ENCODE data around the gene KDM4B. TPM values are rescaled to one million over a fixed set of nuclear protein-coding genes. Genes with fewer than 3 reads are reported as not detected.

KDM4B gene
- total and polyA plus RNA-seq, 2 of the 8 experiments (the other 6 are each of a cell fraction or from before 2014, with no cell fraction given): 12.0 to 31.9 TPM

- no peak overlapping the region for H3K18ac ChIP-seq (ENCODE audit: extremely low read depth, low read length)
- no peak overlapping the region for H3K23ac ChIP-seq (ENCODE audit: insufficient read length)
- H3K4me1 ChIP-seq (replicated peaks in 1 of 4; ENCODE audit: control insufficient read depth in 3 of 4, insufficient read depth in 4 of 4, low read length in 3 of 4): peaks cover 0 to 9% (median 3%) of the 10 kb centered on the region in 4 experiments; a peak in 3 of 7 replicates
- H4K20me1 ChIP-seq (replicated peaks in 1 of 2; ENCODE audit: control insufficient read depth in 1 of 2, insufficient read depth in 2 of 2, low read length in 2 of 2): peaks cover 12 to 17% of the 10 kb centered on the region in 2 experiments
- no peak overlapping the region for H2AFZ ChIP-seq (ENCODE audit: low read length)
- ChIA-PET CTCF (ENCODE audit: partially characterized antibody) (interaction anchor here (0.8 to 7.9 kb wide), 3 partner anchors 7 to 98 kb away, joined by 3 to 51 read pairs (median 13); no protein-coding TSS in a partner anchor), POLR2A (ENCODE audit: partially characterized antibody) (no interaction called here)
- H4K91ac ChIP-seq (replicated peaks; ENCODE audit: insufficient read length, low read length): no peak overlapping the region
- H3K27ac ChIP-seq (ENCODE audit: low read depth, low read length): no peak overlapping the region
- peaks cover 4% of the 10 kb centered on the region for H3K79me1 ChIP-seq (ENCODE audit: low read depth, low read length)
- no peaks in the 10 kb centered on the region for H3K23me2 ChIP-seq (ENCODE audit: low read depth, low read length)
- H2BK5ac ChIP-seq (ENCODE audit: low read depth, low read length): no peak overlapping the region
- no peak overlapping the region for H3K14ac ChIP-seq (ENCODE audit: insufficient read length)
- no peak overlapping the region for H2BK20ac ChIP-seq (ENCODE audit: low read length)
- H2BK120ac ChIP-seq (replicated peaks; ENCODE audit: low read depth, low read length): no peak overlapping the region
- no peak overlapping the region for H3K4me2 ChIP-seq (ENCODE audit: insufficient read depth in 1 of 2, low read depth in 2 of 2, low read length in 2 of 2)
- no peaks in the 10 kb centered on the region for H3K9me3 ChIP-seq (ENCODE audit: insufficient read depth in 2 of 2, low read depth in 1 of 2, low read length in 1 of 2)
- WGBS, 2 experiments (ENCODE audit: extremely low coverage in 1 of 2, insufficient coverage in 1 of 2, insufficient read length in 1 of 2, insufficient replicate concordance in 2 of 2, low coverage in 1 of 2, low lambda C conversion rate in 2 of 2, missing lambda C conversion rate in 1 of 2): 96% methylated on average over 28 of the region's 32 CpGs; no CpG with 5 or more reads in 1 of the 2 experiments
- no peak overlapping the region for H4K5ac ChIP-seq (ENCODE audit: insufficient read length, low read depth, low read length)
- H3K4me3 ChIP-seq (ENCODE audit: extremely low read depth in 1 of 4, insufficient read depth in 2 of 4, low read depth in 3 of 4, low read length in 4 of 4): no peak overlapping the region
- H2BK12ac ChIP-seq (ENCODE audit: low read depth, low read length): no peak overlapping the region
- H3K27me3 ChIP-seq (replicated peaks in 1 of 4; ENCODE audit: control insufficient read depth in 3 of 4, extremely low read depth in 1 of 4, insufficient read depth in 3 of 4, low read length in 3 of 4): no peaks in the 10 kb centered on the region
- FAIRE-seq (no peak), DNase-seq (ENCODE audit: low read depth in 1 of 2, low spot score in 2 of 2) (no peak)
- H3K4ac ChIP-seq (replicated peaks; ENCODE audit: insufficient read length, low read depth, low read length): no peak overlapping the region
- no peak overlapping the region for H2AK5ac ChIP-seq (ENCODE audit: low read depth, low read length)
- H4K8ac ChIP-seq (ENCODE audit: extremely low read depth, insufficient read depth, low read length): no peak overlapping the region
- peaks cover 4 to 41% (median 28%) of the 10 kb centered on the region in 4 experiments; a peak in 6 of 8 replicates for H3K36me3 ChIP-seq (ENCODE audit: control insufficient read depth in 2 of 4, insufficient read depth in 4 of 4, low read length in 3 of 4)
- H3K79me2 ChIP-seq (ENCODE audit: control insufficient read depth in 1 of 2, insufficient read depth in 2 of 2, low read length in 2 of 2): peaks cover 0 to 11% of the 10 kb centered on the region in 2 experiments; a peak in 1 of 4 replicates
- no peak overlapping the region for H3K9ac ChIP-seq (replicated peaks in 1 of 4; ENCODE audit: extremely low read depth in 1 of 4, low read depth in 3 of 4, low read length in 3 of 4)
- no peak overlapping the region for H3K56ac ChIP-seq (replicated peaks; ENCODE audit: insufficient read length, low read depth, low read length)
- H2BK15ac ChIP-seq (ENCODE audit: low read length): no peak overlapping the region
- TF ChIP-seq YY1 (IDR thresholded peaks at IDR 0.05; ENCODE audit: low read depth, low read length) (no peak), SP4 (IDR thresholded peaks at IDR 0.05; ENCODE audit: low read length) (no peak), NANOG (IDR thresholded peaks at IDR 0.05; ENCODE audit: insufficient read depth, low read depth, low read length, poor library complexity, severe bottlenecking) (no peak), RBBP5 (IDR thresholded peaks at IDR 0.05; ENCODE audit: borderline replicate concordance, low read depth, low read length) (no peak), ZNF274 (IDR thresholded peaks at IDR 0.05; ENCODE audit: borderline replicate concordance, extremely low read depth, low read length) (no peak), CBX8 (IDR thresholded peaks at IDR 0.05; ENCODE audit: borderline replicate concordance, low read depth, low read length) (no peak), POLR2A (IDR thresholded peaks at IDR 0.05; ENCODE audit: control extremely low read depth in 1 of 2, low read depth in 2 of 2, low read length in 2 of 2) (no peak), HDAC6 (IDR thresholded peaks at IDR 0.05; ENCODE audit: low read depth, low read length) (no peak), SP2 (IDR thresholded peaks at IDR 0.05; ENCODE audit: low read length) (no peak), KDM5A (IDR thresholded peaks at IDR 0.05; ENCODE audit: low read length) (no peak), SIRT6 (IDR thresholded peaks at IDR 0.05; ENCODE audit: low read length) (no peak), SIN3A (conservative IDR thresholded peaks at IDR 0.05 in 1 of 2, IDR thresholded peaks at IDR 0.05 in 1 of 2; ENCODE audit: low read depth in 1 of 2, low read length in 2 of 2) (no peak), BACH1 (IDR thresholded peaks at IDR 0.05; ENCODE audit: low read length) (no peak), HDAC2 (IDR thresholded peaks at IDR 0.05; ENCODE audit: borderline replicate concordance in 1 of 2, low read depth in 2 of 2, low read length in 2 of 2) (no peak), SAP30 (IDR thresholded peaks at IDR 0.05; ENCODE audit: insufficient read depth, insufficient replicate concordance, low read length) (no peak)
These were observed 36.2 kb upstream of the KDM4B start for GRCh38 chr19:4932711-4933110.
